Gastrocnemius medialis (tissue), 4 donors: ENCODE data around the gene F5.

Experiments used
- CTCF ChIP-seq, 5 experiments: fragments of 450-650 bp in 3 of 5; fragments of 200-600 bp in 2 of 5; sonication (generic) in 2 of 5; IDR thresholded peaks in 4 of 5; conservative IDR thresholded peaks in 1 of 5; 1 replicate in 4 of 5; 2 replicates in 1 of 5; pipeline ENCODE4 v1.5.1; 2016 to 2019; ENCODE audit warnings: antibody characterized with exemption in 5 of 5, mild to moderate bottlenecking in 3 of 5, moderate library complexity in 3 of 5
- POLR2A ChIP-seq, 2 donors: fragments of 450-650 bp; IDR thresholded peaks; one replicate each; pipeline ENCODE4 v1.6.1; 2017; ENCODE audit warnings: antibody characterized with exemption in 2 of 2, mild to moderate bottlenecking in 2 of 2, moderate library complexity in 2 of 2

DNA sequence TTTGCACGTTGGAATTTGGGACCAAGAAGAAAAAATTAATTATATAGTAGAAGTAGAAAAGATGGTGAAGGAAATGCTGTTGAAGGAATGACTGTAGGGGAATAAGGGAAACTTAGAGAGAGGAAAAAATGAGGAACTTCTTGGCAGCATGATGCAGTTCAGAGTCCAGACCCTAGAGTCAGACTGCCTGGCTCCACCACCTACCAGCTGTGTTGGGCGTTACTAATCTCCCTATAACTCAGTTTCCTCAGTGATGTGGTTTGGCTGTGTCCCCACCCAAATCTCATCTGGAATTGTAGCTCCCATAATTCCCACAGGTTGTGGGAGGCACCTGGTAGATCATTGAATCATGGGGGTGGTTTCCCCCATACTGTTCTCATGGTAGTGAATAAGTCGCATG, 45.0 kb upstream of the F5 start:
- TF ChIP-seq CTCF (IDR thresholded peaks at IDR 0.05 in 4 of 5, conservative IDR thresholded peaks at IDR 0.05 in 1 of 5) (no peak), POLR2A (IDR thresholded peaks at IDR 0.05) (no peak)
